Thyroid gland (tissue), 4 donors: Measurements from ENCODE around the gene EHD4.

Source experiments
- POLR2A ChIP-seq, 2 donors: fragments of 450-650 bp; IDR thresholded peaks; one replicate each; pipeline ENCODE4 v1.6.1; 2017; ENCODE audit warnings: antibody characterized with exemption in 2 of 2, mild to moderate bottlenecking in 2 of 2, moderate library complexity in 1 of 2
- TF ChIP-seq, protein P1 (sequence below), 6 experiments: fragments of 200-600 bp in 3 of 6; fragments of 450-650 bp in 3 of 6; sonication (generic) in 3 of 6; IDR thresholded peaks; one replicate each; pipeline ENCODE4 v1.5.1; 2016 to 2019; ENCODE audit warnings: antibody characterized with exemption in 6 of 6, mild to moderate bottlenecking in 2 of 6, inconsistent platforms in 1 of 6, moderate library complexity in 1 of 6

DNA sequence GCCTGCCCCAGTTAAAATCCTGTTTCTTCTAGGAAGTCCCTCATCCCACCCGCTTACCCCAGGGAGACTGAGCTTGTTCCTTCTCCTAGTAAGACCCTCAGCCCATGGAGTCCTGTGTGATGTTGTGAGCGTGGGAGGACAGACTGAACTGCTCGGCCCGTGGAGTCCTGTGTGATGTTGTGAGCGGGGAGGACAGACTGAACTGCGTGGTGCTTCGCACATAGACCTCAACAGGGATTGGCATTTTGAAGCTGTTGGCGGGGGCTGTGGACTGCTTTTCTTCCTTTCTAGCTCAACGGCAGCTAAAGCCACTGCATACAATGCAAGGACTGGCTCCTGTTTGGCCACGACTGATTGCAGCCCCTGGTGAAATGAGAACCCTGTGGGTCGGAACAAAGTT lies 76.9 kb downstream of the EHD4 start:
- TF ChIP-seq, protein P1, sequence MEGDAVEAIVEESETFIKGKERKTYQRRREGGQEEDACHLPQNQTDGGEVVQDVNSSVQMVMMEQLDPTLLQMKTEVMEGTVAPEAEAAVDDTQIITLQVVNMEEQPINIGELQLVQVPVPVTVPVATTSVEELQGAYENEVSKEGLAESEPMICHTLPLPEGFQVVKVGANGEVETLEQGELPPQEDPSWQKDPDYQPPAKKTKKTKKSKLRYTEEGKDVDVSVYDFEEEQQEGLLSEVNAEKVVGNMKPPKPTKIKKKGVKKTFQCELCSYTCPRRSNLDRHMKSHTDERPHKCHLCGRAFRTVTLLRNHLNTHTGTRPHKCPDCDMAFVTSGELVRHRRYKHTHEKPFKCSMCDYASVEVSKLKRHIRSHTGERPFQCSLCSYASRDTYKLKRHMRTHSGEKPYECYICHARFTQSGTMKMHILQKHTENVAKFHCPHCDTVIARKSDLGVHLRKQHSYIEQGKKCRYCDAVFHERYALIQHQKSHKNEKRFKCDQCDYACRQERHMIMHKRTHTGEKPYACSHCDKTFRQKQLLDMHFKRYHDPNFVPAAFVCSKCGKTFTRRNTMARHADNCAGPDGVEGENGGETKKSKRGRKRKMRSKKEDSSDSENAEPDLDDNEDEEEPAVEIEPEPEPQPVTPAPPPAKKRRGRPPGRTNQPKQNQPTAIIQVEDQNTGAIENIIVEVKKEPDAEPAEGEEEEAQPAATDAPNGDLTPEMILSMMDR (IDR thresholded peaks at IDR 0.05): no peak
- TF ChIP-seq POLR2A (IDR thresholded peaks at IDR 0.05): no peak
